Measurements from ENCODE around the gene SPATA3.
"Not testable (repeated sequence)": the region's sequence is repeated elsewhere in the genome, so short reads cannot be mapped to it uniquely, and the experiment has no call there.

Gene SPATA3

GRCh38 chr2:231016566-231017230, 20.8 kb downstream of the SPATA3 start:
- no peak overlapping the region for H3K4me3 Mint-ChIP-seq
- H3K9me3 Mint-ChIP-seq = peaks cover 4% of the 10 kb centered on the region
- H3K4me1 Mint-ChIP-seq = no peaks in the 10 kb centered on the region
- no peak overlapping the region for H3K27ac Mint-ChIP-seq
- TF ChIP-seq, protein P1, sequence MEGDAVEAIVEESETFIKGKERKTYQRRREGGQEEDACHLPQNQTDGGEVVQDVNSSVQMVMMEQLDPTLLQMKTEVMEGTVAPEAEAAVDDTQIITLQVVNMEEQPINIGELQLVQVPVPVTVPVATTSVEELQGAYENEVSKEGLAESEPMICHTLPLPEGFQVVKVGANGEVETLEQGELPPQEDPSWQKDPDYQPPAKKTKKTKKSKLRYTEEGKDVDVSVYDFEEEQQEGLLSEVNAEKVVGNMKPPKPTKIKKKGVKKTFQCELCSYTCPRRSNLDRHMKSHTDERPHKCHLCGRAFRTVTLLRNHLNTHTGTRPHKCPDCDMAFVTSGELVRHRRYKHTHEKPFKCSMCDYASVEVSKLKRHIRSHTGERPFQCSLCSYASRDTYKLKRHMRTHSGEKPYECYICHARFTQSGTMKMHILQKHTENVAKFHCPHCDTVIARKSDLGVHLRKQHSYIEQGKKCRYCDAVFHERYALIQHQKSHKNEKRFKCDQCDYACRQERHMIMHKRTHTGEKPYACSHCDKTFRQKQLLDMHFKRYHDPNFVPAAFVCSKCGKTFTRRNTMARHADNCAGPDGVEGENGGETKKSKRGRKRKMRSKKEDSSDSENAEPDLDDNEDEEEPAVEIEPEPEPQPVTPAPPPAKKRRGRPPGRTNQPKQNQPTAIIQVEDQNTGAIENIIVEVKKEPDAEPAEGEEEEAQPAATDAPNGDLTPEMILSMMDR (IDR thresholded peaks at IDR 0.05; ENCODE audit: unreplicated experiment in 3 of 3) = no peak
- no peaks in the 10 kb centered on the region for H3K36me3 Mint-ChIP-seq (ENCODE audit: low read depth)
- peaks cover 37% of the 10 kb centered on the region for H3K27me3 Mint-ChIP-seq (ENCODE audit: low read depth)

DNA sequence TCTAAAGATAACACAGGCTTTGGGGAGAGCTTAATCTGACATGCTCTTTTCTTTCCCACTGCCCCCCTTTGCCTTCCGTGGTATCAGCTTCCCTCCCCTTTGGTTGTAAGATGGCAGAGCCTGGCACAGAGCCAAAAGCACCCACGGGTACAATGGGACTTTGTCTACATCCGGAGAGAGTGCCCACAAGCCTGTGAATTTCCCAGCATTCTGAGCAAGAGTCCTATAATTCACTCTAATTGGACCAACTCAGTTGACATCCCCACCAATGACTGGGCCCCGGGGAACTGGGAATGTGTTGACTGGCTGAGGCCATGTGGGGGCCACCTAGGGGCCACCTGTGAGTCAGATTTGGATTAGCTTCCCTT, 21.3 kb downstream of the SPATA3 start:
- no peak overlapping the region for H3K27ac Mint-ChIP-seq
- peaks cover 4% of the 10 kb centered on the region for H3K9me3 Mint-ChIP-seq
- no peaks in the 10 kb centered on the region for H3K4me1 Mint-ChIP-seq
- H3K4me3 Mint-ChIP-seq = no peak overlapping the region
- no peaks in the 10 kb centered on the region for H3K36me3 Mint-ChIP-seq (ENCODE audit: low read depth)
- H3K27me3 Mint-ChIP-seq (ENCODE audit: low read depth) = peaks cover 32% of the 10 kb centered on the region
- TF ChIP-seq, protein P1 (IDR thresholded peaks at IDR 0.05; ENCODE audit: unreplicated experiment in 3 of 3) = no peak

DNA sequence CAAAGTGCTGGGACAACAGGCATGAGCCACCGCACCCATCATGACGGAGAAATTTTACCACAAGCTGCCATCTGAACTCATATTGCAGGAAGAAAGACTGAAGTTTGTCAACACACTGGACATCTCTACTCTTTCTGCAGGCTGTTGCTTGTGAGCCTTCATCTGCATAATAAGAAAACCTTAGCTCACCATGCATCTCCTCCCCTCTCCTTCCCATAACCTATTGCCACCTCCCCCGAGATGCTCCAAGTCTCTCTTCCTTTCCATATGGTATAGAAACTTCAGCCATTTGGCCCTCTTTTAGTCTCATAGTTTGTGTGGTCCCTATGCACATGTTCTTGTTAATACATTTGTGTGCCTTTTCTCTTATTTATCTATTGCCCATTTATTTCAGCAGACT, 22.3 kb downstream of the SPATA3 start:
- no peaks in the 10 kb centered on the region for H3K36me3 Mint-ChIP-seq (ENCODE audit: low read depth)
- H3K9me3 Mint-ChIP-seq = peaks cover 4% of the 10 kb centered on the region
- H3K27ac Mint-ChIP-seq = no peak overlapping the region
- H3K4me3 Mint-ChIP-seq = no peak overlapping the region
- H3K27me3 Mint-ChIP-seq (ENCODE audit: low read depth) = peaks cover 23% of the 10 kb centered on the region
- no peaks in the 10 kb centered on the region for H3K4me1 Mint-ChIP-seq
- TF ChIP-seq, protein P1 (IDR thresholded peaks at IDR 0.05; ENCODE audit: unreplicated experiment in 3 of 3) = no peak

DNA sequence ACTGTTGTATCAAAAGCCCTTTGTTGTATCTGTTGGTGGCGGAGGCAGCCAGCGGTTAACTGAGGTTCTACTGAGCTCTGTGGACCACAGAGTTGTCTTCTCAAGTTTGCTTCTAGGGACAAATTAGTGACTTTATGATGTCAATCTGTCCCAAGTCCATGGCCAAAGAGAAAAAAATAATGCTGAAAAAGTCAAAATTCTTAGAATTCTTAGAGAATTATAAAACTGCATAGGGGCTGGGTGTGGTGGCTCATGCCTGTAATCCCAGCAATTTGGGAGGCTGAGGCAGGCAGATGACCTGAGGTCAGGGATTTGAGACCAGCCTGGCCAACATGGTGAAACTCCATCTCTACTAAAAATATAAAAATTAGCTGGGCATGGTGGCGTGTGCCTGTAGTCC, 29.1 kb downstream of the SPATA3 start:
- H3K27ac Mint-ChIP-seq; H3K4me3 Mint-ChIP-seq; H3K27me3 Mint-ChIP-seq (ENCODE audit: low read depth); H3K9me3 Mint-ChIP-seq; H3K4me1 Mint-ChIP-seq; H3K36me3 Mint-ChIP-seq (ENCODE audit: low read depth): not testable (repeated sequence)

GRCh38 chr2:231028889-231029288, 33.0 kb downstream of the SPATA3 start:
- no peaks in the 10 kb centered on the region for H3K36me3 Mint-ChIP-seq (ENCODE audit: low read depth)
- TF ChIP-seq, protein P1 (IDR thresholded peaks at IDR 0.05; ENCODE audit: unreplicated experiment in 3 of 3) = no peak
- peaks cover 24% of the 10 kb centered on the region for H3K27me3 Mint-ChIP-seq (ENCODE audit: low read depth)
- H3K4me1 Mint-ChIP-seq = no peaks in the 10 kb centered on the region
- no peak overlapping the region for H3K4me3 Mint-ChIP-seq
- no peak overlapping the region for H3K27ac Mint-ChIP-seq
- H3K9me3 Mint-ChIP-seq = no peaks in the 10 kb centered on the region

GRCh38 chr2:231029563-231029962, 33.6 kb downstream of the SPATA3 start:
- no peaks in the 10 kb centered on the region for H3K4me1 Mint-ChIP-seq
- no peaks in the 10 kb centered on the region for H3K9me3 Mint-ChIP-seq
- TF ChIP-seq, protein P1 (IDR thresholded peaks at IDR 0.05; ENCODE audit: unreplicated experiment in 3 of 3) = no peak
- H3K27ac Mint-ChIP-seq = no peak overlapping the region
- H3K36me3 Mint-ChIP-seq (ENCODE audit: low read depth) = no peaks in the 10 kb centered on the region
- H3K4me3 Mint-ChIP-seq = no peak overlapping the region
- peaks cover 27% of the 10 kb centered on the region for H3K27me3 Mint-ChIP-seq (ENCODE audit: low read depth)
